HepG2 (cell line): ENCODE data around the gene TMEM131L. TPM values are rescaled to one million over a fixed set of nuclear protein-coding genes. Genes with fewer than 3 reads are reported as not detected.

Source experiments
- ATAC-seq: fragments of 200-7000 bp; cut with Tn5 transposase; 3 replicates; pipeline ENCODE4 v1.9.1; 2020; ENCODE audit warnings: mild to moderate bottlenecking, moderate library complexity
- BruUV-seq: library from RNA; stranded (reverse); fragments of 400-500 nt; replicated peaks from 2 replicates; lab custom pipeline; 2021; lab: Mats Ljungman, UMichigan
- CTCF ChIA-PET: fragments of 300-600 bp; formaldehyde crosslinking; extraction: SDS; loops from one replicate; lab custom pipeline; 2021; ENCODE audit warnings: low total read pairs, inconsistent platforms, low intra/inter-chr PET ratio; lab: Yijun Ruan, JAX
- POLR2A ChIA-PET: fragments of 350-600 bp; sonication (Branson Sonifier 250); formaldehyde crosslinking; loops from one replicate; lab custom pipeline; 2020; ENCODE audit warnings: antibody characterized with exemption, inconsistent platforms; lab: Yijun Ruan, JAX
- DNase-seq: peaks from one replicate; pipeline ENCODE4 v3.0.0-alpha.2; 2015; ENCODE audit warnings: low spot score
- FAIRE-seq: peaks from 3 replicates; lab custom pipeline; 2011; peaks lifted over from hg19 to GRCh38; lab: Jason Lieb, UNC
- H2AFZ ChIP-seq: one replicate; pipeline ENCODE4 v1.6.1; 2011; ENCODE audit warnings: low read length, inconsistent platforms
- H3K27ac ChIP-seq: fragments of 300-600 bp; 3 replicates; pipeline ENCODE4 v1.8.0; 2011; ENCODE audit warnings: mixed run types, mild to moderate bottlenecking, mixed read lengths, low read length, inconsistent platforms; ENCODE audit not compliant: insufficient read depth; ENCODE audit errors: extremely low read length
- H3K27me3 ChIP-seq, 2 experiments: fragments of 200-600 bp in 1 of 2; 2 replicates in 1 of 2; 3 replicates in 1 of 2; pipeline versions ENCODE4 v1.6.0 to v1.8.0; 2011; ENCODE audit warnings: low read length in 2 of 2, mild to moderate bottlenecking in 2 of 2, moderate library complexity in 2 of 2, inconsistent platforms in 1 of 2; ENCODE audit not compliant: insufficient read depth in 2 of 2, control insufficient read depth in 1 of 2
- H3K36me3 ChIP-seq, 2 experiments: fragments of 200-600 bp in 1 of 2; replicated peaks in 1 of 2; 2 replicates in 1 of 2; 3 replicates in 1 of 2; pipeline versions ENCODE4 v1.5.1 to v1.8.0; 2011; ENCODE audit warnings: low read length in 2 of 2, inconsistent platforms in 1 of 2; ENCODE audit not compliant: insufficient read depth in 2 of 2, control insufficient read depth in 1 of 2
- H3K4me1 ChIP-seq: 2 replicates; pipeline ENCODE4 v1.5.1; 2012; ENCODE audit warnings: low read length, inconsistent platforms; ENCODE audit not compliant: insufficient read depth
- H3K4me2 ChIP-seq: 2 replicates; pipeline ENCODE4 v1.6.0; 2011; ENCODE audit warnings: low read depth, low read length, inconsistent platforms
- H3K4me3 ChIP-seq, 3 experiments: fragments of 200-600 bp in 1 of 3; sonication (generic), shearing (Covaris generic) in 1 of 3; replicated peaks in 1 of 3; 2 replicates each; pipeline ENCODE4 v1.5.1; 2011 to 2016; ENCODE audit warnings: low read length in 3 of 3, inconsistent platforms in 2 of 3, low read depth in 2 of 3, mild to moderate bottlenecking in 2 of 3, control low read depth in 1 of 3, mixed read lengths in 1 of 3; ENCODE audit not compliant: insufficient read depth in 1 of 3
- H3K79me2 ChIP-seq: one replicate; pipeline ENCODE4 v1.6.1; 2011; ENCODE audit warnings: low read length, inconsistent platforms; ENCODE audit not compliant: insufficient read depth
- H3K9ac ChIP-seq: 2 replicates; pipeline ENCODE4 v1.6.0; 2011; ENCODE audit warnings: mild to moderate bottlenecking, low read depth, low read length, inconsistent platforms; ENCODE audit not compliant: insufficient read depth
- H3K9me3 ChIP-seq: 2 replicates; pipeline ENCODE4 v1.5.1; 2012; ENCODE audit warnings: mild to moderate bottlenecking, low read length
- H4K20me1 ChIP-seq: 2 replicates; pipeline ENCODE4 v1.6.0; 2011; ENCODE audit warnings: inconsistent platforms, mild to moderate bottlenecking, low read length, moderate library complexity; ENCODE audit not compliant: insufficient read depth
- BHLHE40 ChIP-seq: IDR thresholded peaks from 2 replicates; pipeline ENCODE4 v1.6.1; 2011; ENCODE audit warnings: low read length, improper control_type of control experiment
- HDAC6 ChIP-seq: fragments of 200-600 bp; sonication (generic); IDR thresholded peaks from 2 replicates; pipeline ENCODE4 v1.7.0; 2017; ENCODE audit warnings: mild to moderate bottlenecking, antibody characterized with exemption, low read length, low read depth
- MTERF4 ChIP-seq: sonication (generic); formaldehyde crosslinking; IDR thresholded peaks from 2 replicates; pipeline ENCODE4 v1.8.0; 2023; ENCODE audit warnings: mild to moderate bottlenecking, missing genetic modification reagents
- MTF1 ChIP-seq: sonication (generic); formaldehyde crosslinking; IDR thresholded peaks from 2 replicates; pipeline ENCODE4 v1.5.0; 2020; ENCODE audit warnings: missing genetic modification reagents
- SIN3B ChIP-seq: fragments of 150-350 bp; IDR thresholded peaks from 2 replicates; pipeline ENCODE4 v1.6.1; 2014; ENCODE audit warnings: low read length
- SMARCC2 ChIP-seq: fragments of 450-650 bp; IDR thresholded peaks from 2 replicates; pipeline ENCODE4 v1.6.1; 2017; ENCODE audit warnings: antibody characterized with exemption, mild to moderate bottlenecking
- ZFY ChIP-seq: sonication (generic); formaldehyde crosslinking; IDR thresholded peaks from 2 replicates; pipeline ENCODE4 v1.4.0; 2020; ENCODE audit warnings: missing genetic modification reagents
- ZNF543 ChIP-seq: sonication (generic); formaldehyde crosslinking; IDR thresholded peaks from 2 replicates; pipeline ENCODE4 v1.4.0; 2020; ENCODE audit warnings: mild to moderate bottlenecking, missing genetic modification reagents
- ZNF563 ChIP-seq: sonication (generic); formaldehyde crosslinking; IDR thresholded peaks from 2 replicates; pipeline ENCODE4 v1.8.0; 2022; ENCODE audit warnings: mild to moderate bottlenecking, moderate library complexity, missing genetic modification reagents
- ZNF572 ChIP-seq: sonication (generic); formaldehyde crosslinking; IDR thresholded peaks from 2 replicates; pipeline ENCODE4 v1.5.1; 2020; ENCODE audit warnings: mild to moderate bottlenecking, missing genetic modification reagents
- ZNF674 ChIP-seq: sonication (generic); formaldehyde crosslinking; IDR thresholded peaks from 2 replicates; pipeline ENCODE4 v1.5.0; 2020; ENCODE audit warnings: low read depth, mild to moderate bottlenecking, missing genetic modification reagents
- ZNF83 ChIP-seq: sonication (generic); formaldehyde crosslinking; IDR thresholded peaks from 2 replicates; pipeline ENCODE4 v1.4.0; 2020; ENCODE audit warnings: missing genetic modification reagents, mild to moderate bottlenecking, borderline replicate concordance
- ZSCAN25 ChIP-seq: sonication (generic); formaldehyde crosslinking; IDR thresholded peaks from 2 replicates; pipeline ENCODE4 v1.8.0; 2022; ENCODE audit warnings: mild to moderate bottlenecking, missing genetic modification reagents
- WGBS: methylation state at CpG from one replicate; pipeline ENCODE4 v1.1.6; 2017; ENCODE audit warnings: low lambda C conversion rate; 5-methylcytosine and 5-hydroxymethylcytosine counted together
- in situ Hi-C: cut with HindIII; loops from 2 replicates; pipeline ENCODE4 v1.10.0; 2017; ENCODE audit warnings: low pct_unique_long_range_greater_than_20kb; ENCODE audit not compliant: extremely low pct_ligation_motif_present
- intact Hi-C: fragments of 100-400 bp; cut with micrococcal nuclease; formaldehyde crosslinking; loops from one replicate; pipeline ENCODE4 v1.10.0; 2022; ENCODE audit not compliant: unreplicated experiment
- polyA plus RNA-seq, 8 experiments: library from polyadenylated mRNA; depleted of rRNA in 3 of 8; stranded (reverse) in 7 of 8; unstranded in 1 of 8; fragments of >200 nt; fragmentation: Illumina TruSeq in 4 of 8; extraction: Trizol in 4 of 8; gene quantifications; 2 replicates each; pipeline versions ENCODE4 v1.2.1 to v1.2.3, GENCODE V29; 2011 to 2016; ENCODE audit warnings: low read depth in 4 of 8, missing spikeins in 1 of 8, mixed read lengths in 1 of 8; ENCODE audit not compliant: insufficient read depth in 1 of 8
- total RNA-seq, 5 experiments: library from RNA; depleted of rRNA; stranded (reverse); fragments of >200 nt; fragmentation: Illumina TruSeq; extraction: Trizol; gene quantifications; 2 replicates each; pipeline ENCODE4 v1.2.3, GENCODE V29; 2016; ENCODE audit warnings: low read depth in 1 of 5
- TF ChIP-seq, protein P1 (sequence below): sonication (generic); formaldehyde crosslinking; IDR thresholded peaks from 2 replicates; pipeline ENCODE4 v1.5.1; 2020; ENCODE audit warnings: mild to moderate bottlenecking, missing genetic modification reagents, moderate library complexity
- TF ChIP-seq, protein P2 (sequence below): sonication (generic); formaldehyde crosslinking; IDR thresholded peaks from 2 replicates; pipeline ENCODE4 v1.4.0; 2020; ENCODE audit warnings: mild to moderate bottlenecking, missing genetic modification reagents
- TF ChIP-seq, protein P3 (sequence below): IDR thresholded peaks from 2 replicates; pipeline ENCODE4 v1.6.1; 2016; ENCODE audit warnings: mild to moderate bottlenecking, missing biosample characterization, missing genetic modification reagents

TMEM131L gene
- total and polyA plus RNA-seq, 2 of the 13 experiments (the other 11 are each of a cell fraction or from before 2014, with no cell fraction given): 2.2 to 4.5 TPM

DNA sequence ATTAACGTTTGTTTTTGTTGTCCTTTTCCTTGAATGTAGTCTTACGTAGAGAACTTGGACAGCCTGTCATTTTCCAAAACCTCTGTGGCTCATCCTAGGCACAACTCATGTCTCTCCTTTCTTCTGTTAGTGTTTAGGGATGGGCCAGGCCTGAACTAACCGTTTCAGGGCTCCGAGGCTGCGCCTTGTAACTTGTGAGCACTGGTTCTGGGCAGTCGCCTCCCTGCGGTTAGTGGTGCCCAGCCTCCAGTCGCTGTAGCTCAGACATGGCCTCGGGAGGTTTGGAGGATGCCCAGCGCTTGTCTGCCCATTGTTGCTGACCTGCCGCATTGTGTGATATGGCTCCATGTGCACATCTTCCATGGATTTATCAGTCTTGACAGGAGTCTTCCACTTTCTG, 32.8 kb downstream of the TMEM131L start:
- BruUV-seq: no TSS peak
- Histone ChIP-seq H3K79me2 (no peaks in the 10 kb centered on the region), H2AFZ (no peak overlapping the region), H3K27me3 (no peaks in the 10 kb centered on the region), H3K4me3 (no peak overlapping the region), H3K9ac (no peak overlapping the region), H3K36me3 (no peaks in the 10 kb centered on the region), H3K27ac (no peak overlapping the region), H3K4me1 (peaks cover 8% of the 10 kb centered on the region; the same call in 1 of the 2 replicates), H3K4me2 (no peak overlapping the region), H4K20me1 (no peaks in the 10 kb centered on the region), H3K9me3 (no peaks in the 10 kb centered on the region)
- WGBS: 93% methylated on average over 11 of the region's 11 CpGs
- intact Hi-C loops (no loop called here), in situ Hi-C loops (no loop called here)
- FAIRE-seq (no peak), DNase-seq (no peak), ATAC-seq (no peak)
- POLR2A ChIA-PET: no interaction called here
- CTCF ChIA-PET: no interaction called here
- TF ChIP-seq SMARCC2 (no peak), ZNF572 (CRISPR knock-in tag) (no peak), HDAC6 (no peak), ZSCAN25 (CRISPR knock-in tag) (no peak), ZNF563 (no peak), ZNF674 (CRISPR knock-in tag) (no peak), ZNF83 (CRISPR knock-in tag) (no peak), MTERF4 (no peak), SIN3B (no peak), ZNF543 (CRISPR knock-in tag) (no peak), BHLHE40 (no peak), ZFY (CRISPR knock-in tag) (no peak), MTF1 (CRISPR knock-in tag) (no peak)
- TF ChIP-seq, protein P1, sequence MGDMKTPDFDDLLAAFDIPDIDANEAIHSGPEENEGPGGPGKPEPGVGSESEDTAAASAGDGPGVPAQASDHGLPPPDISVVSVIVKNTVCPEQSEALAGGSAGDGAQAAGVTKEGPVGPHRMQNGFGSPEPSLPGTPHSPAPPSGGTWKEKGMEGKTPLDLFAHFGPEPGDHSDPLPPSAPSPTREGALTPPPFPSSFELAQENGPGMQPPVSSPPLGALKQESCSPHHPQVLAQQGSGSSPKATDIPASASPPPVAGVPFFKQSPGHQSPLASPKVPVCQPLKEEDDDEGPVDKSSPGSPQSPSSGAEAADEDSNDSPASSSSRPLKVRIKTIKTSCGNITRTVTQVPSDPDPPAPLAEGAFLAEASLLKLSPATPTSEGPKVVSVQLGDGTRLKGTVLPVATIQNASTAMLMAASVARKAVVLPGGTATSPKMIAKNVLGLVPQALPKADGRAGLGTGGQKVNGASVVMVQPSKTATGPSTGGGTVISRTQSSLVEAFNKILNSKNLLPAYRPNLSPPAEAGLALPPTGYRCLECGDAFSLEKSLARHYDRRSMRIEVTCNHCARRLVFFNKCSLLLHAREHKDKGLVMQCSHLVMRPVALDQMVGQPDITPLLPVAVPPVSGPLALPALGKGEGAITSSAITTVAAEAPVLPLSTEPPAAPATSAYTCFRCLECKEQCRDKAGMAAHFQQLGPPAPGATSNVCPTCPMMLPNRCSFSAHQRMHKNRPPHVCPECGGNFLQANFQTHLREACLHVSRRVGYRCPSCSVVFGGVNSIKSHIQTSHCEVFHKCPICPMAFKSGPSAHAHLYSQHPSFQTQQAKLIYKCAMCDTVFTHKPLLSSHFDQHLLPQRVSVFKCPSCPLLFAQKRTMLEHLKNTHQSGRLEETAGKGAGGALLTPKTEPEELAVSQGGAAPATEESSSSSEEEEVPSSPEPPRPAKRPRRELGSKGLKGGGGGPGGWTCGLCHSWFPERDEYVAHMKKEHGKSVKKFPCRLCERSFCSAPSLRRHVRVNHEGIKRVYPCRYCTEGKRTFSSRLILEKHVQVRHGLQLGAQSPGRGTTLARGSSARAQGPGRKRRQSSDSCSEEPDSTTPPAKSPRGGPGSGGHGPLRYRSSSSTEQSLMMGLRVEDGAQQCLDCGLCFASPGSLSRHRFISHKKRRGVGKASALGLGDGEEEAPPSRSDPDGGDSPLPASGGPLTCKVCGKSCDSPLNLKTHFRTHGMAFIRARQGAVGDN (CRISPR knock-in tag): no peak
- TF ChIP-seq, protein P2, sequence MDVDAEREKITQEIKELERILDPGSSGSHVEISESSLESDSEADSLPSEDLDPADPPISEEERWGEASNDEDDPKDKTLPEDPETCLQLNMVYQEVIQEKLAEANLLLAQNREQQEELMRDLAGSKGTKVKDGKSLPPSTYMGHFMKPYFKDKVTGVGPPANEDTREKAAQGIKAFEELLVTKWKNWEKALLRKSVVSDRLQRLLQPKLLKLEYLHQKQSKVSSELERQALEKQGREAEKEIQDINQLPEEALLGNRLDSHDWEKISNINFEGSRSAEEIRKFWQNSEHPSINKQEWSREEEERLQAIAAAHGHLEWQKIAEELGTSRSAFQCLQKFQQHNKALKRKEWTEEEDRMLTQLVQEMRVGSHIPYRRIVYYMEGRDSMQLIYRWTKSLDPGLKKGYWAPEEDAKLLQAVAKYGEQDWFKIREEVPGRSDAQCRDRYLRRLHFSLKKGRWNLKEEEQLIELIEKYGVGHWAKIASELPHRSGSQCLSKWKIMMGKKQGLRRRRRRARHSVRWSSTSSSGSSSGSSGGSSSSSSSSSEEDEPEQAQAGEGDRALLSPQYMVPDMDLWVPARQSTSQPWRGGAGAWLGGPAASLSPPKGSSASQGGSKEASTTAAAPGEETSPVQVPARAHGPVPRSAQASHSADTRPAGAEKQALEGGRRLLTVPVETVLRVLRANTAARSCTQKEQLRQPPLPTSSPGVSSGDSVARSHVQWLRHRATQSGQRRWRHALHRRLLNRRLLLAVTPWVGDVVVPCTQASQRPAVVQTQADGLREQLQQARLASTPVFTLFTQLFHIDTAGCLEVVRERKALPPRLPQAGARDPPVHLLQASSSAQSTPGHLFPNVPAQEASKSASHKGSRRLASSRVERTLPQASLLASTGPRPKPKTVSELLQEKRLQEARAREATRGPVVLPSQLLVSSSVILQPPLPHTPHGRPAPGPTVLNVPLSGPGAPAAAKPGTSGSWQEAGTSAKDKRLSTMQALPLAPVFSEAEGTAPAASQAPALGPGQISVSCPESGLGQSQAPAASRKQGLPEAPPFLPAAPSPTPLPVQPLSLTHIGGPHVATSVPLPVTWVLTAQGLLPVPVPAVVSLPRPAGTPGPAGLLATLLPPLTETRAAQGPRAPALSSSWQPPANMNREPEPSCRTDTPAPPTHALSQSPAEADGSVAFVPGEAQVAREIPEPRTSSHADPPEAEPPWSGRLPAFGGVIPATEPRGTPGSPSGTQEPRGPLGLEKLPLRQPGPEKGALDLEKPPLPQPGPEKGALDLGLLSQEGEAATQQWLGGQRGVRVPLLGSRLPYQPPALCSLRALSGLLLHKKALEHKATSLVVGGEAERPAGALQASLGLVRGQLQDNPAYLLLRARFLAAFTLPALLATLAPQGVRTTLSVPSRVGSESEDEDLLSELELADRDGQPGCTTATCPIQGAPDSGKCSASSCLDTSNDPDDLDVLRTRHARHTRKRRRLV (CRISPR knock-in tag): no peak
- TF ChIP-seq, protein P3, sequence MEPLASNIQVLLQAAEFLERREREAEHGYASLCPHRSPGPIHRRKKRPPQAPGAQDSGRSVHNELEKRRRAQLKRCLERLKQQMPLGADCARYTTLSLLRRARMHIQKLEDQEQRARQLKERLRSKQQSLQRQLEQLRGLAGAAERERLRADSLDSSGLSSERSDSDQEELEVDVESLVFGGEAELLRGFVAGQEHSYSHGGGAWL (CRISPR knock-in tag): no peak
